Measurements from ENCODE around the gene ZNF785.

DNA sequence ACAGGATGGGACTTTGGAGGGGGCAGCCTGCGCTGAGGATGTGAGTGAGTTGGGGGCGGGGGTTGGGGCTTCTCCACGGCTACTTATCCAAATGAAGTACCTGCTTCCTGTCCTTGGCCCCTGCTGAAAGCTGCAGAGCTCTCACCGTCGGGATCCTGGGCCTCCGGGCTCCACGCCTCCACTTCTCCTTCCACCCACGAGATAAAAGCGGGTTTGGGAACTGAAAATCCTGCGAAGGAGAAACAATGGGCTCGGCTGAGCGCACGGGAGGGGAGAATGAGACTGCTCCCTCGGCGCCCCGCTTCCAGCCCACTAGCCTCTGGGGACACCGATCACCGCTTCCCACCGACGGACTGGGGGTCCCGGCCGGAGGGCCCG is 486 bp downstream of the ZNF785 start:
- TF ChIP-seq ZNF274 (IDR thresholded peaks at IDR 0.05; ENCODE audit: low read depth, low read length) = no peak
- no peak for TF ChIP-seq SUZ12 (IDR thresholded peaks at IDR 0.05; ENCODE audit: extremely low read depth, insufficient read depth, insufficient read length)
- TF ChIP-seq YY1 (IDR thresholded peaks at IDR 0.05; ENCODE audit: insufficient read depth, insufficient read length) = no peak
